Liver (tissue), 2 donors: Measurements from ENCODE around the gene THTPA.

ENCODE experiments used
- RAD21 ChIP-seq, 2 donors: IDR thresholded peaks; 2 replicates each; pipeline ENCODE4 v1.6.1; 2016; ENCODE audit warnings: antibody characterized with exemption in 2 of 2, mild to moderate bottlenecking in 2 of 2
- REST ChIP-seq: IDR thresholded peaks from 2 replicates; pipeline ENCODE4 v1.6.1; 2016; ENCODE audit warnings: antibody characterized with exemption, mild to moderate bottlenecking
- SP1 ChIP-seq: IDR thresholded peaks from 2 replicates; pipeline ENCODE4 v1.6.1; 2018; ENCODE audit warnings: antibody characterized with exemption, mild to moderate bottlenecking
- donor health status: healthy.

GRCh38 chr14:23512156-23512555 lies 43.9 kb upstream of the THTPA start:
- no peak for TF ChIP-seq RAD21 (IDR thresholded peaks at IDR 0.05)
- TF ChIP-seq REST, result no peak
- TF ChIP-seq SP1, result no peak
